ENCODE results near the gene FOXO6. TPM values are rescaled to one million over a fixed set of nuclear protein-coding genes. Genes with fewer than 3 reads are reported as not detected.

FOXO6 gene
- total RNA-seq, result 0.14 and 0.66 TPM in 2 replicates

GRCh38 chr1:41360786-41361494 is at the start of gene FOXO6:
Gene FOXO6, plus strand, starts transcription at chr1:41361434.

Other genes starting within 250 kb of the FOXO6 start
- gene SCMH1, start 119.1 kb upstream of the FOXO6 start, total RNA-seq, result 34.8 and 40.3 TPM in 2 replicates
- gene EDN2, start 123.2 kb downstream of the FOXO6 start, total RNA-seq, result not detected in 2 replicates

All from thoracic aorta endothelial cell (primary cell).